ACC112 (cell line): ENCODE results near the gene KIZ.

Experiments
- H2AFZ ChIP-seq: fragments of 200-600 bp; sonication (generic); one replicate; pipeline ENCODE4 v1.6.0; 2017; ENCODE audit warnings: antibody characterized with exemption, low read length; ENCODE audit not compliant: unreplicated experiment
- H3K27ac ChIP-seq: fragments of 200-600 bp; sonication (generic); 2 replicates; pipeline ENCODE4 v1.5.1; 2014; ENCODE audit warnings: low read depth, mild to moderate bottlenecking, antibody characterized with exemption, low read length, moderate library complexity
- H3K27me3 ChIP-seq: fragments of 200-600 bp; sonication (generic); 2 replicates; pipeline ENCODE4 v1.6.1; 2014; ENCODE audit warnings: mild to moderate bottlenecking, antibody characterized with exemption, low read length, moderate library complexity, mixed read lengths; ENCODE audit not compliant: insufficient read depth
- H3K36me3 ChIP-seq: fragments of 200-600 bp; sonication (generic); 2 replicates; pipeline ENCODE4 v1.6.1; 2016; ENCODE audit warnings: mild to moderate bottlenecking, antibody characterized with exemption, low read length, moderate library complexity, mixed read lengths; ENCODE audit not compliant: insufficient read depth
- H3K4me1 ChIP-seq: fragments of 200-600 bp; sonication (generic); one replicate; pipeline ENCODE4 v1.6.1; 2016; ENCODE audit warnings: low read length, mixed read lengths; ENCODE audit not compliant: insufficient read depth, unreplicated experiment, control insufficient read depth
- H3K4me3 ChIP-seq: fragments of 200-600 bp; sonication (generic); 2 replicates; pipeline ENCODE4 v1.5.1; 2014; ENCODE audit warnings: mild to moderate bottlenecking, low read depth, low read length
- H3K79me2 ChIP-seq: fragments of 200-600 bp; sonication (generic); one replicate; pipeline ENCODE4 v1.6.0; 2016; ENCODE audit warnings: low read length; ENCODE audit not compliant: control insufficient read depth, unreplicated experiment, insufficient read depth

The KIZ gene

GRCh38 chr20:21230220-21230619, 104.3 kb downstream of the KIZ start:
- Histone ChIP-seq H2AFZ (no peak overlapping the region), H3K27ac (no peak overlapping the region), H3K4me1 (no peaks in the 10 kb centered on the region), H3K4me3 (no peak overlapping the region), H3K36me3 (no peaks in the 10 kb centered on the region), H3K27me3 (no peaks in the 10 kb centered on the region), H3K79me2 (no peaks in the 10 kb centered on the region)

GRCh38 chr20:21230686-21231085, 104.8 kb downstream of the KIZ start:
- Histone ChIP-seq H3K27me3 (no peaks in the 10 kb centered on the region), H3K27ac (no peak overlapping the region), H3K4me3 (no peak overlapping the region), H2AFZ (no peak overlapping the region), H3K4me1 (peaks cover 3% of the 10 kb centered on the region), H3K36me3 (no peaks in the 10 kb centered on the region), H3K79me2 (no peaks in the 10 kb centered on the region)

DNA sequence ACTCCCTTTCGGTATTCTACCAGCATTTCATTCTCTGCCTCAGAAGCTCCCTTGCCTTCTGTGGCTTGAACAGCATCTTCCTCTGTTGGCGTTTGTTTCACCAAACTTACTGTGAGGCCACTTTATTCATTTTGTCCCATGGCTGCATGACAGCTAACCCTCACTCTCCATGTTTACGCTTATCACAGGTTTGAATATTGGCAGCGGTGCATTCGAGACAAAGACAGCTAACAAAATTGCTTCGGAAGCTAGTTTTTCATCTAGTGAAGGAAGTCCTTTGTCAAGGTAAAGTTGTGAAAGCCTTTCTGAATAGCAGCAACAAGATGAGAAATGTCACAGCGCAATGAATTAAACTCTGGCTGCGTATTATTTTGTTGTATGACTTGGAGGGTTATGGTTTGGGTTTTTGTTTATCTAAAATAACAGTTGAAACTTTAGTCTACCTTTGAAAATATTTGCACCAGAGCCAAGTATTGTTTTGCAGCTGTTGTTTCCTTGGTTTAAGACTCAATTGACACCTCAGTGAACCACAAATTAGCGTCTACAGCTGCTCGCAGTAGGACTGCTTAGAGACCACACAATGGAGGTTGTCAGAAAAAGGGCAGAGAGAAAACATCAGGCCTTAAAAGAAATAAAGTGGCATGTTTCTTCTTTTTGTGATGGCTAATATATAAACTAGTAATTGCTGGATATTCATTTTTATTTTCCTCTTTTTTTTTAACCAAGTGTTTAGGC, 106.8 kb downstream of the KIZ start:
- H3K4me1 ChIP-seq, result peaks cover 6% of the 10 kb centered on the region
- H3K4me3 ChIP-seq, result no peak overlapping the region
- H3K27ac ChIP-seq, result no peak overlapping the region
- no peaks in the 10 kb centered on the region for H3K36me3 ChIP-seq
- H3K27me3 ChIP-seq, result no peaks in the 10 kb centered on the region
- H2AFZ ChIP-seq, result no peak overlapping the region
- H3K79me2 ChIP-seq, result no peaks in the 10 kb centered on the region

DNA sequence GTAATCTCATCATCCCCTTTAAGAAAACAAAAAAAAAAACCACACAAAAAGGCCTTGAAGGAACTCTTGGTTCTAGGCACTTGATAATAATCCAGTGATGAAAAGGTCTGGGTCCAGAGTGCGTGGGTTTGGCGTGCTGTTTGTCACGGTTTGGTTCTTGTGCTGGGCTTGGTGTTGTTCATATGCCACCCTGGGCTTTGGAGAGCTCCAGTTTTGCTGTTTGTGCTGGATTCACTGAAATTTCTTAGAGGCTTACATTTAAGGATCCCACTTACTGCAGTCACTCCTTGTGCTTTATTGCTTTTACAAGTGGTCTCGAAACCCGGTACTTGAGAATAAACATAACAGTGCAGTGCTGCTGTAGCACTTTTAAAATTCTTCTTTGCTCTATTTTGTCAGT, 108.4 kb downstream of the KIZ start:
- Histone ChIP-seq H3K4me1 (peaks cover 6% of the 10 kb centered on the region), H3K4me3 (no peak overlapping the region), H3K36me3 (no peaks in the 10 kb centered on the region), H3K27me3 (no peaks in the 10 kb centered on the region), H3K27ac (no peak overlapping the region), H2AFZ (no peak overlapping the region), H3K79me2 (no peaks in the 10 kb centered on the region)

GRCh38 chr20:21234806-21235483, 109.1 kb downstream of the KIZ start:
- peaks cover 6% of the 10 kb centered on the region for H3K4me1 ChIP-seq
- H3K79me2 ChIP-seq, result no peaks in the 10 kb centered on the region
- no peak overlapping the region for H3K27ac ChIP-seq
- H3K27me3 ChIP-seq, result no peaks in the 10 kb centered on the region
- H3K36me3 ChIP-seq, result no peaks in the 10 kb centered on the region
- H3K4me3 ChIP-seq, result no peak overlapping the region
- H2AFZ ChIP-seq, result no peak overlapping the region

- Histone ChIP-seq H3K27me3 (no peaks in the 10 kb centered on the region), H3K79me2 (no peaks in the 10 kb centered on the region), H3K4me3 (no peak overlapping the region), H3K27ac (no peak overlapping the region), H2AFZ (peak overlapping the region; percentile 89), H3K36me3 (no peaks in the 10 kb centered on the region), H3K4me1 (peaks cover 6% of the 10 kb centered on the region)
These were observed 109.9 kb downstream of the KIZ start for GRCh38 chr20:21235484-21236445.

- Histone ChIP-seq H3K79me2 (no peaks in the 10 kb centered on the region), H3K4me3 (no peak overlapping the region), H3K4me1 (peaks cover 6% of the 10 kb centered on the region), H3K27me3 (no peaks in the 10 kb centered on the region), H2AFZ (no peak overlapping the region), H3K36me3 (no peaks in the 10 kb centered on the region), H3K27ac (no peak overlapping the region)
These were observed 112.3 kb downstream of the KIZ start for GRCh38 chr20:21237956-21238799.

DNA sequence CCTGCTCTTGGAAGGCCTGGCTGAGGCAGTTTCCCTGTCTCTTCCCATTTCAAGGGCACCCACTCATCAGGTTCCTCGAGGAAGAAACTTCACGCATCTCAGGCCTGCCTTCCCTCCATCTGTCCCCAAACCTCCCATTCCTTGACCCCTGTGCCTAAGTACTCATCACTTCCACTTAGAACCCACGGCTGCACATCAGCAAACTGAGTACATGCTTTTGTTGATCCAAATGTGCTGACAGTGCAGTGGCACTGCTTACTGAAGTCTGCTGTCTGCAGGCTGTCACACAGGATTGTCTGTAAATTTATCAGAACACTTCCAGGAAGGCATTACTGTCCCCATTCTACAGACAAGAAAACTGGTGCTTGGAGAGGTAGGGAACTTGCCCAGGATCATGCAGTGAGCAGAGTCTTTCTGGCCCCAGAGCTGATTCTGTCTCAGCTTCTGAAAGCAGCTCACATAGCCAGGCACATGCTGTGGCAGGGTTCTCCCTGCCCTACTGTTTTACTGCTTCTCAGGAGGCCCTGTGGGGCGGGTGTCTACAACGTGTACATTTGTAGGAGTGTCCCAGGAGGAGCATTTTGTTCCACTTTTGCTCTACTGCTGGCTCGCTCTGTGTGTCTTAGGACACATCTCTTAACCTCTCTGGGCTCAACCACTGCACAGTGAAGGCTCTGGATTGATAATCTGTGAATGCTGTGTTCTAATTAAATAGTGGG, 113.1 kb downstream of the KIZ start:
- no peaks in the 10 kb centered on the region for H3K79me2 ChIP-seq
- no peaks in the 10 kb centered on the region for H3K27me3 ChIP-seq
- H2AFZ ChIP-seq, result no peak overlapping the region
- H3K4me1 ChIP-seq, result peaks cover 6% of the 10 kb centered on the region
- no peaks in the 10 kb centered on the region for H3K36me3 ChIP-seq
- no peak overlapping the region for H3K4me3 ChIP-seq
- no peak overlapping the region for H3K27ac ChIP-seq

DNA sequence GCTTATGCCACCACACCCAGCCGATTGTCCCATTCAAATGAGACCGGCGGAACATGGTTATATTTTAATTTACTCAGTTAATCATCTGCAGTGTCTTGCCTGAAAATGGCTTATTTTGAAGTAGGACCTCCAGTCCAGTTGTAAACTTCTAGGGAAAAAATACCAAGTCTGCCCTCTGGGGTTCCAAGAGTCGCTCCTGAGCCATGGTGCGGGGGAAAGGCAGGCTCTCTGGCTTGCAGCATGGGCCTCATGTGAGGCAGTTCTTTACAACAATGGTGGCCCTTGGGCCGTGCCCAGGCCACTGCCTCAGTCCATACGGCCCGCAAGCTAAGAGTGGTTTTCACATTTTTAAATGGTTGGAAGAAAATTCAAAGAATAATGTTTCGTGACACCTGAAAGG, 114.5 kb downstream of the KIZ start:
- no peaks in the 10 kb centered on the region for H3K79me2 ChIP-seq
- H3K27ac ChIP-seq, result no peak overlapping the region
- no peak overlapping the region for H3K4me3 ChIP-seq
- no peaks in the 10 kb centered on the region for H3K27me3 ChIP-seq
- peaks cover 6% of the 10 kb centered on the region for H3K4me1 ChIP-seq
- no peaks in the 10 kb centered on the region for H3K36me3 ChIP-seq
- no peak overlapping the region for H2AFZ ChIP-seq
